A172 (cell line): ENCODE results near the gene STON2. TPM values are rescaled to one million over a fixed set of nuclear protein-coding genes. Genes with fewer than 3 reads are reported as not detected.

Experiments
- DNase-seq: peaks from one replicate; pipeline ENCODE4 v3.0.0-alpha.2; 2015; ENCODE audit warnings: low spot score
- total RNA-seq: library from RNA; depleted of rRNA; stranded (reverse); fragments of >200 nt; shearing (Covaris generic); gene quantifications from 2 replicates; pipeline ENCODE4 v1.2.3, GENCODE V29; 2014; rRNA removed

STON2 gene
- total RNA-seq, 1 experiment from 2014 or later = 0.52 TPM

GRCh38 chr14:81221579-81222102, 178.5 kb downstream of the STON2 start:
- DNase-seq = no peak

- peak; percentile 82 for DNase-seq
Observed at GRCh38 chr14:81220830-81221578, 179.1 kb downstream of the STON2 start, which contains the start of gene GTF2A1. TSS of gene GTF2A1 (minus strand) at chr14:81220959. CDS start at chr14:81220518, 441 bp downstream.

- DNase-seq = no peak
Observed at GRCh38 chr14:81220580-81220829, 179.6 kb downstream of the STON2 start.

GRCh38 chr14:81219759-81220579, 180.2 kb downstream of the STON2 start:
- DNase-seq = no peak

- DNase-seq = peak; percentile 86
Observed at GRCh38 chr14:81219210-81219758, 180.8 kb downstream of the STON2 start.

GRCh38 chr14:81211844-81212243, 188.3 kb downstream of the STON2 start:
- no peak for DNase-seq

Other genes starting within 250 kb of the STON2 start
- 15.3 and 16.0 TPM in 2 replicates for gene GTF2A1, start 179.4 kb downstream of the STON2 start, total RNA-seq
- gene SEL1L, start 133.5 kb upstream of the STON2 start, total RNA-seq = 28.0 and 40.0 TPM in 2 replicates